ENCODE data around the gene PDILT.
"Not testable (repeated sequence)": the region's sequence is repeated elsewhere in the genome, so short reads cannot be mapped to it uniquely, and the experiment has no call there.

DNA sequence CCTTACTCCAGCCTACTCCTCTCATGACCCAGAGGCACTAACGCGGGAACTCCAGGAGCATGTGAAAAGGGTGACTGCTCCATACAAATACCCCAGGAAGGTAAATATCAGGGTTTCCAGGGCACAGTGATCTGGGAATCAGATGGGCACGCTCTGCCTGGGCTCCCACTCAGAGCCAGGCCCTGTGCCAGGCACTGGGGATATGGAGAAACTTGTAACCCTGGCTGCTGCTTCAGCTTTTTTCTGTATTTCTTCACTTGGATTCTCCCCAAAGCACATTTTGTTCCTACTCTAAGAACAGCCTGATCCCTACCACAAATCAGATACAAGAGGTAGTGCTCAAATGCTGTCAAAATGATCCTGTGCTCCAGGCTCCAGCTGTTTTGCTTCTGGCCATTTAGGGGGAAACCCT is 35.3 kb upstream of the PDILT start:
- TF ChIP-seq CTCF (conservative IDR thresholded peaks at IDR 0.05; ENCODE audit: low read depth, low read length); EZH2 (IDR thresholded peaks at IDR 0.05; ENCODE audit: borderline replicate concordance, low read depth, low read length, poor library complexity, severe bottlenecking): not testable (repeated sequence)
